Activated CD4-positive, alpha-beta T cell treated with anti-CD3 and anti-CD28 coated beads, Interleukin-2, amount 10 ng/mL, durations not matched to agents 7 days and 5 days (primary cell): Measurements from ENCODE around the gene INPP5E. TPM values are rescaled to one million over a fixed set of nuclear protein-coding genes. Genes with fewer than 3 reads are reported as not detected.
"Not testable (repeated sequence)": the region's sequence is repeated elsewhere in the genome, so short reads cannot be mapped to it uniquely, and the experiment has no call there.

Source experiments
- CTCF ChIA-PET: fragments of 350-600 bp; sonication (Branson Sonifier 250); formaldehyde crosslinking; loops from one replicate; lab custom pipeline; 2021; ENCODE audit warnings: antibody characterized with exemption; lab: Charles Lee
- POLR2A ChIA-PET: fragments of 350-600 bp; sonication (Branson Sonifier 250); formaldehyde crosslinking; loops from one replicate; lab custom pipeline; 2021; ENCODE audit warnings: antibody characterized with exemption; lab: Charles Lee
- DNase-seq: peaks from one replicate; pipeline ENCODE4 v3.0.0-alpha.2; 2020
- H3K27ac Mint-ChIP-seq: one replicate; pipeline ENCODE4 v1.8.0; 2021; ENCODE audit warnings: mild to moderate bottlenecking, moderate library complexity, mixed read lengths
- H3K27me3 Mint-ChIP-seq: one replicate; pipeline ENCODE4 v1.8.0; 2021; ENCODE audit warnings: mixed read lengths
- H3K36me3 Mint-ChIP-seq: one replicate; pipeline ENCODE4 v1.8.0; 2021; ENCODE audit warnings: low read depth, mixed read lengths
- H3K4me1 Mint-ChIP-seq: one replicate; pipeline ENCODE4 v1.8.0; 2021; ENCODE audit warnings: mixed read lengths
- H3K4me3 Mint-ChIP-seq: one replicate; pipeline ENCODE4 v1.8.0; 2021; ENCODE audit warnings: mild to moderate bottlenecking, moderate library complexity, mixed read lengths
- H3K9me3 Mint-ChIP-seq: one replicate; pipeline ENCODE4 v1.8.0; 2021; ENCODE audit warnings: mixed read lengths
- total RNA-seq, 2 experiments: library from RNA; stranded (reverse); gene quantifications; one replicate each; pipeline ENCODE4 v1.2.3, GENCODE V29; 2021

Gene INPP5E
- total RNA-seq, 2 experiments from 2014 or later = 16.5 to 18.5 TPM

- POLR2A ChIA-PET = no interaction called here
- CTCF ChIA-PET = interaction anchor here (0.7 kb wide), 1 partner anchor 120 kb away, joined by 4 read pairs; no protein-coding TSS in a partner anchor
- Mint-ChIP-seq H3K27ac (no peak overlapping the region), H3K27me3 (no peaks in the 10 kb centered on the region), H3K4me3 (no peak overlapping the region), H3K4me1 (no peaks in the 10 kb centered on the region), H3K9me3 (no peaks in the 10 kb centered on the region), H3K36me3 (peaks cover 17% of the 10 kb centered on the region)
- no peak for DNase-seq
Measured at GRCh38 chr9:136426787-136427186, 12.9 kb downstream of the INPP5E start.

GRCh38 chr9:136425367-136425766 lies 14.3 kb downstream of the INPP5E start:
- H3K4me1 Mint-ChIP-seq, H3K27ac Mint-ChIP-seq, DNase-seq, H3K27me3 Mint-ChIP-seq, H3K9me3 Mint-ChIP-seq, H3K4me3 Mint-ChIP-seq: not testable (repeated sequence)
- H3K36me3 Mint-ChIP-seq = peaks cover 23% of the 10 kb centered on the region
- ChIA-PET CTCF (interaction anchor here (0.7 to 1.1 kb wide), 2 partner anchors 16 to 263 kb away, joined by 3 to 4 read pairs; partner anchors contain the start of genes ENTR1 and PMPCA), POLR2A (interaction anchor here (0.7 kb wide), 1 partner anchor 24 kb away, joined by 3 read pairs; no protein-coding TSS in a partner anchor)

GRCh38 chr9:136424750-136425362 lies 14.8 kb downstream of the INPP5E start:
- ChIA-PET POLR2A (no interaction called here), CTCF (interaction anchor here (1.0 to 1.2 kb wide), 5 partner anchors 12 to 207 kb away, joined by 3 to 6 read pairs (median 4); partner anchors contain the start of genes ENTR1 and PMPCA)
- no peak overlapping the region for H3K27ac Mint-ChIP-seq
- no peaks in the 10 kb centered on the region for H3K4me1 Mint-ChIP-seq
- no peak overlapping the region for H3K4me3 Mint-ChIP-seq
- no peaks in the 10 kb centered on the region for H3K27me3 Mint-ChIP-seq
- DNase-seq = no peak
- no peaks in the 10 kb centered on the region for H3K9me3 Mint-ChIP-seq
- peaks cover 23% of the 10 kb centered on the region for H3K36me3 Mint-ChIP-seq

GRCh38 chr9:136423432-136424146 lies 16.1 kb downstream of the INPP5E start:
- Mint-ChIP-seq H3K36me3 (peaks cover 21% of the 10 kb centered on the region), H3K4me3 (no peak overlapping the region), H3K27me3 (no peaks in the 10 kb centered on the region), H3K9me3 (no peaks in the 10 kb centered on the region), H3K4me1 (no peaks in the 10 kb centered on the region), H3K27ac (no peak overlapping the region)
- POLR2A ChIA-PET = no interaction called here
- DNase-seq = no peak
- CTCF ChIA-PET = interaction anchor here (0.9 to 1.2 kb wide), 5 partner anchors 13 to 208 kb away, joined by 3 to 6 read pairs (median 4); no protein-coding TSS in a partner anchor

- no peak for DNase-seq
- Mint-ChIP-seq H3K4me3 (no peak overlapping the region), H3K4me1 (no peaks in the 10 kb centered on the region), H3K27me3 (no peaks in the 10 kb centered on the region), H3K36me3 (peaks cover 22% of the 10 kb centered on the region), H3K27ac (no peak overlapping the region), H3K9me3 (no peaks in the 10 kb centered on the region)
- CTCF ChIA-PET = interaction anchor here (0.9 kb wide), 1 partner anchor 27 kb away, joined by 4 read pairs; no protein-coding TSS in a partner anchor
- POLR2A ChIA-PET = no interaction called here
Measured at GRCh38 chr9:136422876-136423275, 16.8 kb downstream of the INPP5E start.

GRCh38 chr9:136421791-136422190 lies 17.9 kb downstream of the INPP5E start:
- Mint-ChIP-seq H3K27ac (no peak overlapping the region), H3K9me3 (no peaks in the 10 kb centered on the region), H3K4me3 (no peak overlapping the region), H3K27me3 (no peaks in the 10 kb centered on the region), H3K4me1 (no peaks in the 10 kb centered on the region), H3K36me3 (peaks cover 24% of the 10 kb centered on the region)
- no peak for DNase-seq
- ChIA-PET CTCF (no interaction called here), POLR2A (no interaction called here)

GRCh38 chr9:136419092-136419420 lies 20.6 kb downstream of the INPP5E start:
- ChIA-PET CTCF (interaction anchor here (1.2 kb wide), 1 partner anchor 10 kb away, joined by 3 read pairs; no protein-coding TSS in a partner anchor), POLR2A (no interaction called here)
- Mint-ChIP-seq H3K27ac (no peak overlapping the region), H3K4me1 (no peaks in the 10 kb centered on the region), H3K36me3 (peaks cover 29% of the 10 kb centered on the region), H3K9me3 (no peaks in the 10 kb centered on the region), H3K27me3 (no peaks in the 10 kb centered on the region), H3K4me3 (no peak overlapping the region)
- DNase-seq = no peak

- DNase-seq = no peak
- POLR2A ChIA-PET = interaction anchor here (0.6 kb wide), 1 partner anchor 97 kb away, joined by 3 read pairs; no protein-coding TSS in a partner anchor
- H3K27ac Mint-ChIP-seq = peak overlapping the region; percentile 14
- no peaks in the 10 kb centered on the region for H3K27me3 Mint-ChIP-seq
- H3K9me3 Mint-ChIP-seq = no peaks in the 10 kb centered on the region
- H3K4me3 Mint-ChIP-seq = no peak overlapping the region
- CTCF ChIA-PET = interaction anchor here (1.2 kb wide), 1 partner anchor 9 kb away, joined by 3 read pairs; no protein-coding TSS in a partner anchor
- peaks cover 34% of the 10 kb centered on the region for H3K36me3 Mint-ChIP-seq
- H3K4me1 Mint-ChIP-seq = peaks cover 2% of the 10 kb centered on the region
Measured at GRCh38 chr9:136418182-136419091, 21.2 kb downstream of the INPP5E start.

GRCh38 chr9:136416914-136417313 lies 22.7 kb downstream of the INPP5E start:
- ChIA-PET CTCF (interaction anchor here (0.7 kb wide), 1 partner anchor 135 kb away, joined by 7 read pairs; no protein-coding TSS in a partner anchor), POLR2A (no interaction called here)
- peaks cover 9% of the 10 kb centered on the region for H3K4me1 Mint-ChIP-seq
- no peaks in the 10 kb centered on the region for H3K27me3 Mint-ChIP-seq
- no peak for DNase-seq
- no peak overlapping the region for H3K27ac Mint-ChIP-seq
- no peak overlapping the region for H3K4me3 Mint-ChIP-seq
- no peaks in the 10 kb centered on the region for H3K9me3 Mint-ChIP-seq
- H3K36me3 Mint-ChIP-seq = peaks cover 39% of the 10 kb centered on the region

- POLR2A ChIA-PET = no interaction called here
- Mint-ChIP-seq H3K4me3 (no peak overlapping the region), H3K4me1 (peaks cover 14% of the 10 kb centered on the region), H3K27me3 (no peaks in the 10 kb centered on the region), H3K36me3 (peaks cover 41% of the 10 kb centered on the region), H3K9me3 (no peaks in the 10 kb centered on the region), H3K27ac (no peak overlapping the region)
- DNase-seq = no peak
- CTCF ChIA-PET = no interaction called here
Measured at GRCh38 chr9:136416427-136416826, 23.2 kb downstream of the INPP5E start.

- Mint-ChIP-seq H3K27ac (peak overlapping the region; percentile 71), H3K36me3 (peaks cover 43% of the 10 kb centered on the region), H3K4me1 (peaks cover 37% of the 10 kb centered on the region), H3K27me3 (no peaks in the 10 kb centered on the region), H3K4me3 (no peak overlapping the region), H3K9me3 (no peaks in the 10 kb centered on the region)
- ChIA-PET POLR2A (no interaction called here), CTCF (no interaction called here)
- DNase-seq = no peak
Measured at GRCh38 chr9:136412962-136413361, 26.7 kb downstream of the INPP5E start.

GRCh38 chr9:136411378-136411777 lies 28.3 kb downstream of the INPP5E start:
- DNase-seq = no peak
- POLR2A ChIA-PET = no interaction called here
- Mint-ChIP-seq H3K36me3 (peaks cover 45% of the 10 kb centered on the region), H3K27ac (peak overlapping the region; percentile 93), H3K4me1 (peaks cover 45% of the 10 kb centered on the region), H3K4me3 (peak overlapping the region; percentile 87), H3K9me3 (no peaks in the 10 kb centered on the region), H3K27me3 (no peaks in the 10 kb centered on the region)
- CTCF ChIA-PET = no interaction called here
